Cardiac fibroblast (primary cell): ENCODE data around the gene FRMD4A.
A peak's percentile ranks its signal among the peaks of the same experiment; 100 is the strongest.

Experiments used
- DNase-seq, 2 donors: peaks; one replicate each; pipeline versions ENCODE4 v3.0.0 to v3.0.0-alpha.2; 2010; ENCODE audit warnings: low read depth in 2 of 2
- H3K4me3 ChIP-seq, 2 donors: replicated peaks in 1 of 2; 1 replicate in 1 of 2; 2 replicates in 1 of 2; pipeline ENCODE4 v1.5.1; 2011; ENCODE audit warnings: low read depth in 2 of 2, low read length in 2 of 2, mild to moderate bottlenecking in 2 of 2, moderate library complexity in 1 of 2
- CTCF ChIP-seq: IDR thresholded peaks from one replicate; pipeline ENCODE4 v1.5.1; 2011; ENCODE audit warnings: low read depth, mild to moderate bottlenecking, low read length, inconsistent platforms

FRMD4A gene

GRCh38 chr10:13977861-13978532, 352.7 kb downstream of the FRMD4A start:
- DNase-seq: peak in 1 of 2 donors; percentile 15
- no peak for TF ChIP-seq CTCF
- H3K4me3 ChIP-seq: no peak overlapping the region

- TF ChIP-seq CTCF: no peak
- H3K4me3 ChIP-seq: no peak overlapping the region
- DNase-seq: peak in 1 of 2 donors; percentile 72
These were observed 357.0 kb downstream of the FRMD4A start for GRCh38 chr10:13973742-13974141.

GRCh38 chr10:13972609-13973008, 358.1 kb downstream of the FRMD4A start:
- H3K4me3 ChIP-seq: no peak overlapping the region
- no peak for DNase-seq
- no peak for TF ChIP-seq CTCF

- no peak overlapping the region for H3K4me3 ChIP-seq
- no peak for TF ChIP-seq CTCF
- peak in 1 of 2 donors; percentile 54 for DNase-seq
These were observed 358.9 kb downstream of the FRMD4A start for GRCh38 chr10:13971601-13972475.

GRCh38 chr10:13970957-13971353, 359.8 kb downstream of the FRMD4A start:
- no peak overlapping the region for H3K4me3 ChIP-seq
- no peak for DNase-seq
- TF ChIP-seq CTCF: no peak

GRCh38 chr10:13970236-13970956, 360.3 kb downstream of the FRMD4A start:
- DNase-seq: no peak
- no peak overlapping the region for H3K4me3 ChIP-seq
- TF ChIP-seq CTCF: no peak
